Thoracic aorta (tissue), 2 donors: Measurements from ENCODE around the gene SF1. TPM values are rescaled to one million over a fixed set of nuclear protein-coding genes. Genes with fewer than 3 reads are reported as not detected.

ENCODE experiments used
- ATAC-seq: fragments of 150-250 bp; one replicate; pipeline ENCODE4 v1.8.0; 2017; ENCODE audit warnings: low read depth; ENCODE audit not compliant: insufficient number of reproducible peaks, low FRiP score
- DNase-seq: peaks from one replicate; pipeline ENCODE4 v3.0.0-alpha.2; 2020; ENCODE audit warnings: low spot score
- H3K27ac ChIP-seq, 2 donors: fragments of 200-600 bp; sonication (generic); 1 replicate in 1 of 2; 2 replicates in 1 of 2; pipeline ENCODE4 v1.5.1; 2016; ENCODE audit warnings: mild to moderate bottlenecking in 2 of 2, moderate library complexity in 2 of 2
- H3K27me3 ChIP-seq: fragments of 200-600 bp; sonication (generic); replicated peaks from 2 replicates; pipeline ENCODE4 v1.6.0; 2016; ENCODE audit warnings: mild to moderate bottlenecking; ENCODE audit not compliant: insufficient read depth
- H3K36me3 ChIP-seq: fragments of 200-600 bp; sonication (generic); one replicate; pipeline ENCODE4 v1.5.1; 2016
- H3K4me1 ChIP-seq, 2 donors: fragments of 200-600 bp; sonication (generic); 1 replicate in 1 of 2; 2 replicates in 1 of 2; pipeline versions ENCODE4 v1.5.1 to v1.6.0; 2016; ENCODE audit warnings: low read depth in 2 of 2, mild to moderate bottlenecking in 1 of 2; ENCODE audit not compliant: control insufficient read depth in 1 of 2
- H3K4me3 ChIP-seq: fragments of 200-600 bp; sonication (generic); 2 replicates; pipeline ENCODE4 v1.5.1; 2016; ENCODE audit warnings: mild to moderate bottlenecking
- H3K9me3 ChIP-seq: fragments of 200-600 bp; sonication (generic); 2 replicates; pipeline ENCODE4 v1.5.1; 2016
- CTCF ChIP-seq: fragments of 200-600 bp; sonication (generic); IDR thresholded peaks from one replicate; pipeline ENCODE4 v1.5.1; 2019; ENCODE audit warnings: antibody characterized with exemption
- total RNA-seq, 2 donors: library from RNA; depleted of rRNA; stranded (reverse); fragments of >200 nt; gene quantifications; one replicate each; pipeline versions ENCODE4 v1.1.0 to v1.2.3, GENCODE V29; 2016

Gene SF1
- total RNA-seq, 2 donors from 2014 or later, result 250 to 512 TPM

GRCh38 chr11:64754919-64755662 lies 23.3 kb downstream of the SF1 start:
- Histone ChIP-seq H3K27ac (no peak overlapping the region), H3K36me3 (no peaks in the 10 kb centered on the region), H3K4me1 (peaks cover 5 to 17% of the 10 kb centered on the region in 2 donors), H3K27me3 (no peaks in the 10 kb centered on the region), H3K4me3 (no peak overlapping the region), H3K9me3 (no peaks in the 10 kb centered on the region)
- DNase-seq, result no peak
- no peak for ATAC-seq
- no peak for TF ChIP-seq CTCF

GRCh38 chr11:64754124-64754918 lies 24.0 kb downstream of the SF1 start:
- H3K4me3 ChIP-seq, result no peak overlapping the region
- no peak for TF ChIP-seq CTCF
- peaks cover 2 to 12% of the 10 kb centered on the region in 2 donors for H3K4me1 ChIP-seq
- H3K36me3 ChIP-seq, result no peaks in the 10 kb centered on the region
- no peaks in the 10 kb centered on the region for H3K9me3 ChIP-seq
- H3K27me3 ChIP-seq, result no peaks in the 10 kb centered on the region
- H3K27ac ChIP-seq, result no peak overlapping the region
- no peak for ATAC-seq
- DNase-seq, result no peak

GRCh38 chr11:64753380-64754123 lies 24.8 kb downstream of the SF1 start:
- Histone ChIP-seq H3K4me3 (no peak overlapping the region), H3K36me3 (no peaks in the 10 kb centered on the region), H3K9me3 (no peaks in the 10 kb centered on the region), H3K27me3 (no peaks in the 10 kb centered on the region), H3K4me1 (peaks cover 0 to 5% of the 10 kb centered on the region in 2 donors), H3K27ac (no peak overlapping the region)
- DNase-seq (no peak), ATAC-seq (no peak)
- no peak for TF ChIP-seq CTCF

GRCh38 chr11:64753019-64753379 lies 25.3 kb downstream of the SF1 start:
- H3K27ac ChIP-seq, result no peak overlapping the region
- no peak for ATAC-seq
- TF ChIP-seq CTCF, result no peak
- no peak for DNase-seq
- H3K4me3 ChIP-seq, result no peak overlapping the region
- no peaks in the 10 kb centered on the region for H3K9me3 ChIP-seq
- no peaks in the 10 kb centered on the region for H3K4me1 ChIP-seq
- no peaks in the 10 kb centered on the region for H3K36me3 ChIP-seq
- no peaks in the 10 kb centered on the region for H3K27me3 ChIP-seq
